Activated CD8-positive, alpha-beta memory T cell treated with anti-CD3 and anti-CD28 coated beads, Interleukin-2, amount 50 U/mL, for 1 hour (primary cell): ENCODE data around the gene PACSIN2.
"Not testable (repeated sequence)": the region's sequence is repeated elsewhere in the genome, so short reads cannot be mapped to it uniquely, and the experiment has no call there.

Experiments
- DNase-seq: peaks from one replicate; pipeline ENCODE4 v3.0.0-alpha.2; 2020; ENCODE audit errors: extremely low read depth

Gene PACSIN2

DNA sequence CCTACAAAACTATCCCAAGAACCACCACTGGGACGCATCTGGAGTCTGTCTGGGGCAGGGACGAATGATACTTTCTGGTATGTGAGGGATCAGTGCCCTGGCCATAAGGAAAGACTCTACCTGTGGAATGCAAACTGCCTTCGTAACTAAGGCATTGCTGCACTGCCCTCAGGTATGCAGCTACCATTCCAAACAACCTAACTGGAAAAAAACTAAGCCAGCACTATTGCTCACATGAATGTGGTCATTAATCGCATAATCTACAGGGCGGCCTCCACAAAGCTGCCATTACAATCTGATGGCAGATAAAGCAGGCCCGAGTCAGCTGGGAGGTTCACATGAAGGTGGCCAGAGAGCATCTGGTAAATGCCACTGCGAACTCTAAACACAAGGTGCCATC lies 3.9 kb downstream of the PACSIN2 start:
- DNase-seq = no peak

DNA sequence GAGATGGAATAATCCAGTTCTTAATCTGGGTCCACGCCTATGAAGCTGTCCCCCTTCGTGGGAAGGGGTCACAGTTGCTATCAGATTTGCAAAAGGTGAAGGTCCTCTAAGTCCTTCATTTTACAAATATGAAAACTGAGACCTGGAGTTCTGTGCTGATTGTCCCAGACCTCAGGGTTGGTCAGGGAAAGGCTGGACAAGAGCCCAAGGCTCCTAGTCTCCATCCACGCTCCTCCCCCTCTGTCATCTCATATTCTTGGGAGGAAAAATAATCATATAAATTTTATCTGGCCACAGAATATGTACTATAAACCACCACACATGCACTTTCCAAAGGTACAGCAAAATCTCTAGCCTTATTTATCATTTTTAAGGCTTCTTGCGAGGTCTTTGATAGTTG lies 5.5 kb downstream of the PACSIN2 start:
- DNase-seq = no peak

DNA sequence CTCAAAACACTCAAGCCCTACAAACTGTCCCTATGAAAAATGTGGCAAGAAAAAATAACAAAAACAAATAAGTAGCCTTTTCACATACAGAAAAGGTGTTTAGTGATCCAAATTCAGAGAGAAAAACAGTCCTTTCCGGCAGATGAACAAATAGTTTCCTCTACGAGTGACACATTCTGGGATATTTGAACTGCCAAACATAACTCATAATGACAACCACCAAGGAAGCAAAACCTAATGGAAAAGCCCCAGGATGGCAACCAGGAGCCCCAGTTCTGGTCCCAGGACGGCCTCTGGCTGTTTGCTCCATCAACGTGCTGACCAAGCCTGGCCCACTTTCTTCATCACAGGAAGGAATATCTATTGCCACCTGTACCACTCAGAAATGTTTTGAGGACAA lies 6.0 kb downstream of the PACSIN2 start:
- no peak for DNase-seq

DNA sequence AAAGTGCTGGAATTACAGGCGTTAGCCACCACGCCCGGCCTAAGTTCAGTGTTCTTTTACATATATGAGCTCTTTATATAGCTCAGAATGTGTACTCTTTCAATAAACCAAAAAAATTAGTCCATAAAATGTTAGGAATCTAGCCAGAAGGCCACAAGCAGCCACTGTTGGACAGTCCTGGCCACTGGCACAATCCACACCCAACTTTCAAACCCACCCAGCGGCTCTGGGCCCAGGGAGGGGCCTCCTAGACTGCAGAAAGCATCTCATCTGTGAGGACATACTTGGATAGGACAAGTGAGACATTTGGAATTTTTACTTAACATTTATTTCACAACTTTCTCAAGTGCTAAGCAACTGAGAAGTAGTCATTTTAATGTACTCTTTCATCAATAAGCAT lies 6.4 kb downstream of the PACSIN2 start:
- no peak for DNase-seq

DNA sequence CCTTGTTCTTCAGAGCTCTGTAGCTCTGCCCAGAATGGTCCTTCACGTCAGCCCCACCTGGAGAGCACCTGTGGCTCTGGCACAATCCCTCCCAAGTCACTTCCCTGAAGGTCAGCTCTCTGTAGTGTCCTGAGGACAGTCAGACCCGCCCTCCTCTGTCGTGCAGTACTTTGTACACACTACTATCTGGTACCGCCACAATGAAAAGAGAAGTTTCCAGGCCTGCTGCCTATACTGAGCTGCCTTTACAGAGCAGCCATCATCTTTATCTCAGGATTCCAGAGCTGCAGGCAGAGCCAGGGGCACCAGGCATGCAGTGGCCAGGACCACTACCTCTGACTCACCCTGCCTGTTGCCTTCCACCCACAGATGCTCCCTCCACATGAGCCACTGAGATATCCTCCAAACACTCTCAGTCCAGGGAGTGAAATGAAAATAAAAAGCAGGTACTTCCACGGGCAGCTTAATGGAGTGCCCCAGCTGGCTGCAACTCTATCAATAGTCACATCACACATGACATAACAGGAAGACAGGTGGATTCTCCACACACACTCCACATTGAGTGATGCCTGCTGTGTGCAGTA lies 7.3 kb downstream of the PACSIN2 start:
- DNase-seq = no peak

DNA sequence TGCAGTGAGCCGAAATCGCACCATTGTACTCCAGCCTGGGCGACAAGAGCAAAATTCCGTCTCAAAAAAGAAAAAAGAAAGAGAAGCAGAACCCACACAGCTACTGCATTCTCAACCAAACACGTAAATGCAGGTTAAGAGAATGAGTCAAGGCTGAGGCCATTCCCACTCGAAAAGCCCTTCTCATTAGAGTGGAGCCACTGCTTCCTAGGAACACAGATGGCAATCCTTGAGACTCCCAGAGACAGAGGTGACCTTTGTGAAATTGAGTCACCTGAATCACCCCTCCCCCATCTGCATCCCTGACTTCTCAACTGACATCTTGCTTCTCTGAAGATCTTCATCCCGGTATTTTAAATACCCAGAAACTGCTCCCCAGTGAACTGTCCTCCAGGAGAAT lies 8.2 kb downstream of the PACSIN2 start:
- DNase-seq = no peak

DNA sequence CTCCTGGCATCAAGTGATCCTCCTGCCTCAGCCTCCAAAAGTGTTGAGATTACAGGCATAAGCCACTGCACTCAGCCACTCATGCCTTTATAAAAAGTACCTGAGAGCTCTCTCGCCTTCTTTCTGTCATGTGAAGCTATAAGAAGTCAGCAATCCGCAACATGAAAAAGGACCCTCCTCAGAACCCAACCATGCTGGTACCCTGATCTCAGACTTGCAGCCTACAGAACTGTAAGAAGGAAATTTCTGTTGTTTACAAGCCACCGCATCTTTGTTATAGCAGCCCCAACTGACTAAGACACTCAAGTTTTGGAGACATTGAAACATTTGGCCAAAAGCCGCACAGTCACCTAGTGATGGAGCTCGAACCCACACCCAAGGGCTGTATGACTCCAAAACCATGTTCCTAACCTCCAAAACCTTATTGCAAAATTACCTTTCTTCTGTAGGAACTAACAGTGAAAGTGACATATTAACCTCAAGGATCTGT lies 8.9 kb downstream of the PACSIN2 start:
- no peak for DNase-seq

DNA sequence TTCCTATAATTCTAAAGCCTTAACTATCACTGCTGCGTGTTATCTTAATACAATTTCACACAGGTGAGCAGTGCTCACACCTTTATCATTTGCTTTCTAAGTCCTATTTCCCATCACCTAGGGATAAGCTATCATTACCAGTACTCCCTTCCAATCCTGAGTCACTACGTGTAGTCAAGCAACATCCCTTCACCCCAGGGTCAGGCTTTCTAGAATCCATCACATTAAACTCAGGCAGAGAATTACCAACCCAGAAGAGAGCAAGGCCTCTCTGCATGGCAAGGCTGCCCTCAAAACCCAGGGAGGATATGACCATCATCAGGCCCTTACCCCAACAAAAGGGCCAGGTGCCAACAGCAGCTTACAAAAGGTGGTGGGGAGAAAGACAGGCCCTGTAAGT lies 9.8 kb downstream of the PACSIN2 start:
- DNase-seq = no peak

DNA sequence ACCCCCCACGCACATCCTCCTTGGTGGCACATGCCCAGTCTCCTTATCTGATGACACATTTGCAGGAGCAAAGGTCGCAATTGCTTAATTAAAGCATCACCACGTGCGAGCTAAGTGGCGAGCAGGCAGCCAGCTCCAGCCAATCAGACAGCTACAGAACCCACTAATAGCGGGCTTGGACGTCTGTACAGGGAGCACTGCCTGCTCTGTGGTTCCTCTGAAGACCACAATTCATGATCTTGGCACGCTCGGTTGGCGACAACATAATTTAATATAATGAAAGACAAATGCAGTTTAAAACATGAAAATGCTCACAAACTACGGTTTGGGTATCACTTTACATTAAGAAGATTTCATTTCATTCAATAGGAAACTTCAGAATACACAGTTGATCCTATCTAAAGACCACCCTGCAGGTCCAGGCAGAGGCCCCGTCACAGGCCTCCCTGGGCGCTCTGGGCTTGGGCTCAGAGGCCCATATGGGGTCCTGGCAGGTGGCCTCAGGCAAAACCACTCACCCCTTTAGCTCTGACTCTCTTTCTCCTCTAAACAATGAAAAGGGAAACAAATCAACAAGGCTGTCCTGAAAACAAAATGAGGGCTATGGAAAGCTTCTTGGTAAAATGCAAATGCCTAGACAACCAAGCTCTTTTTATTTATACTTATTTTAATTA lies 10.4 kb downstream of the PACSIN2 start:
- no peak for DNase-seq

DNA sequence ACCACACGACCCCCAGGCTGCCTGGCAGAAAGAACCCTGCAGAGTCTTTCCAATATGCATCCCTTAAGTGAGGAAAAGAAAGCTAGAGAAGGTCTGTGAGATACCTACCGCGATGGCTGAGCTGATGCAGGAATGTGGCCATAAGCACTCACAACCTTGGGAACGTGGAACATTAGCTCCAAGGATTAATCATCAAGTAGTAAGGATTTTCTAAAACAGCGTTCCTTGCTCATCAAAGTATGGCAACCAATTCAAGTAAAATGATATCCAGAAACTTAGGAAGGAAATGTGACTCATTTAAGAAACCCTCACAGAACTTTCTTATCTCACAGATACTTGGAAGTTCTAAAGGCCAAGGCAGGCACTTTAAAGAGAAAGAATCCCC lies 12.8 kb downstream of the PACSIN2 start:
- no peak for DNase-seq

DNA sequence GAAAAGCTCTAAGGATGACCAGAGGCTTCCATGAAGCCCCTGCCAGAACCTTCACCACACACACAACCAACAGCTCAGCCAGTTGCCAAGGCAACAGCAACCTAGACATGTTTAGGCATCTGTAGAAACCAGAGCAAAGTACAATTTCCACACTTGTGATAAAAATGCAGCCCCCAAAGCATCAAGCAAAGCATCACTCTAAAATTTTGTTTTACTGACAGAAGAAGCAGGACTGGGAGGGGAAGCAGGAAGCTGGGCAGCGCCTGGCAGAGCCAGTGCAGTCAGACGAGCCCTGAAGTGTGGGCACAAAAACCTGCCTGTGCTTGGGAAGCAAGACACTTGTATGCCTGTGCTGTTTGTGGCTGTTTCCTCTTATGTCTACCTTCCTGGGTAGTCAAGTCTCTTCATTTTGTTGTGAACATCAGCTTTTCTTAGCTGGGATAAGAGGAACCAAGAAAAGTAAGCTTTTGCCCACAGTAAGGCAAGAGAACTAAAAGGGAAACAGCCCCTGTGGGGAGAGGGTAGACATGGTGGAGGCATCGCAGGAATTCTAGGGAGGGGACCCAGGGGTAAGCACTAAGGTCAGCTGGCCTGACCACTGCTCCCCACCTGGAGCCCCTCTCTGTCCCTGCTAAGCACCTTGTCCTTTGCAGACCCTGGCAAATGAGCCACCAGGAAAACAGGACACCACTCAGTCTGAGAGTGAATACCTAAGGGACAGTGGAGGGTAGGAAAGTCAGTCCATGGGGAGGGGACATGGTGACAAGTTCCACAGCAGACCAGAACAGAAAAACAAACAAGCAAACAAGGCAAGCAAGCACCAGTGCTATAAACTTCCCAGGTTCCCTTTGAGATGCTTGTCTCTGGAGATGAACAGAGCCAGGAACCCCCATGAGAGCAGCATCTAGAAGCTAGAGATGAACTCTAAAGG lies 13.4 kb downstream of the PACSIN2 start:
- no peak for DNase-seq

DNA sequence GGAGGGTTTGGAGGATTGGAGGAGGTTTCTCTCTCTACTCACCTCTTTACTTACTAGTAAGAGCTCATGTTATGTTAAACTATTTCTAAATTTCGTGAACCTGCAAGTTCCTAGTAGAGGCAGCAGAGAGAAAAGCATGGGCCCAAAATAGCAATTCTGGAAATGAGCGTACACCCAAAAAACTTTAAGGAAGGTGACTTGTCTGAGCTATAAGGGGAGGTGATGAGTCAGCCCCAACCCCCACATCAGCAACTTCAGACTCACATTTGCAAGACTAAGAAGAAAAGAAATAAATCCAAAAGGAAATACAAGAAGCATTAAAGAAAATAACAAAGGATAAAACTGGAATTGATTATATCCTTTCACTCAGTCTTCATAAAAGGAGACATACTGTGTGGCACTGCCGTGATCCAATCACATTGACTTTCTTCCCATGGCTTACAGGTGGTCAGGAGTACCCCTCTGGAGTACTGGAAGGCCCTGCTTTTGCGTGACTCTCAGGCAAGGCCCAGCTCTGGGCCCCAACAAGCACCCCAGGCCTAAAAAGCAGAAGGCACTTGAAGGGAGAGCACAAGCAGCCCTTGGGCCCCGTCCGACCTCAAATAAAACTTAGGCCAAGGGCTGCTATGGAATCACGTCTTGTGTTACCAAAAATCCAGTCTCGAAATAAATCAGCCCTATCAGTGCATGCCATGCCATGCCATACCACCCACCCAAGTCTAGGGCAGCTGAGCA lies 14.3 kb downstream of the PACSIN2 start:
- no peak for DNase-seq

DNA sequence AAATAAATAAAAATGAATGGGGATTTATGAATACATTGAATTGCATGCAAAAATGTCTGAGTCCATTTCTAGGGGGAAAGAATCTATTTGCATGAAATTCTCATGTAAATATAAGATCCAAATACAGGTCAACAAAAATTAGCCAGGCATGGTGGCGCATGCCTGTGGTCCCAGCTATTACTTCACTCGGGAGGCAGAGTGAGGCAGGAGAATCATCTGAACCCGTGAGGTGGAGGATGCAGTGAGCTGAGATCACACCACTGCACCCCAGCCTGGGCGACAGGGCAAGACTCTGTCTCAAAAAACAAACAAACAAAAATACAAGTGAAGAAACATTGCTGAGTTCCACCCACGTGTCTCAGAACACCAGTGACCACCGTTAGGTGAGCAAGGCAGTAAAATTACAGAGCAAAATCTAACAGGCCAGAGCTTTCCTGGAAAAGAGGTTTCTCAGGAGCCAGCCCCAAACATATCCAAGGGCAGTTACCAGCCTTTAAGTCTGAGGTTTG lies 17.3 kb downstream of the PACSIN2 start:
- DNase-seq = no peak

DNA sequence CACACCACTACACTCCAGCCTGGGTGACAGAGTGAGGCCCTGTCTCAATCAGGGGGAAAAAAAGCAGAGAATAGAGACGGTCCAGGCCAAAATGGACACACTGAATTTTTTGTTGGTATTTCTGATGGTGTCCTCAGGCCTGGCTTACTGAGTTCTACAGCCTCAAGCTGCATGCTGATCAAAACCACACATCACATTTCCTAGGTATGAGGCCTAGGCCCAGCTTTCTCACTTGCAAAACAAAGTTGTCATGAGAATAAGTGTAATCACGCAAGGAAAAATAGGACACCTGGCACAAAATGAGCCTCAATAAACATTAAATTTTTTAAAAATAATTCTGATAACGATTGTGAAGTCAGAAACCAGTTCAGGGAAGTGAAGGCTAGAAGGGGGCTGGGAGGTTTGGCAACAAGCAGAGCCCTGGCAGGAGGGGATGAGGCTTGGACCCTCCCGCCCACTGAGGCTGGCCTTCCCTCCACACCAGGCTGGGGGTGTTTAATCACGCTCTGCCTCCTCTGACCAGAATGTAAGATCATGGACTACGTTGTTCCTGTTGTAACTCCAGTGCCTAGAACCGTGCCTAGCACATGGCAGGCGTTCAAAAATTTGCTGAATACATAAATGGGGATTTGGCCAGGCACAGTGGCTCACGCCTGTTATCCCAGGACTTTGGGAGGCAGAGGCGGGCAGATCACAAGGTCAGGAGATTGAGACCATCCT lies 18.1 kb downstream of the PACSIN2 start:
- no peak for DNase-seq

DNA sequence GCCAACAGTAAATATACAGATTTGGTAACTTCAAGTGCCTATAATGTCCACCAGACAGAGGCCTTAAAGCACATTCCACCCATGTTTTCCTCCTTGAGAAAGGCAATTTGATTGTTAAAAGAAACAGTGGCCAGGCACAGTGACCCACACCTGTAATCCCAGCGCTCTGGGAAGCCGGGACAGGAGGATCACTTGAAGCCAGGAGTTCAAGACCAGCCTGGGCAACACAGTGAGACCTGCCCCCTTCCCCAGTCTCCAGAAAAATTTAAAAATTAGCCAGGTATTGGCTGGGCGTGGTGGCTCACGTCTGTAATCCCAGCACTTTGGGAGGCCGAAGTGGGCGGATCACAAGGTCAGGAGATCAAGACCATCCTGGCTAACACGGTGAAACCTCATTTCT lies 19.3 kb downstream of the PACSIN2 start:
- not testable (repeated sequence) for DNase-seq

DNA sequence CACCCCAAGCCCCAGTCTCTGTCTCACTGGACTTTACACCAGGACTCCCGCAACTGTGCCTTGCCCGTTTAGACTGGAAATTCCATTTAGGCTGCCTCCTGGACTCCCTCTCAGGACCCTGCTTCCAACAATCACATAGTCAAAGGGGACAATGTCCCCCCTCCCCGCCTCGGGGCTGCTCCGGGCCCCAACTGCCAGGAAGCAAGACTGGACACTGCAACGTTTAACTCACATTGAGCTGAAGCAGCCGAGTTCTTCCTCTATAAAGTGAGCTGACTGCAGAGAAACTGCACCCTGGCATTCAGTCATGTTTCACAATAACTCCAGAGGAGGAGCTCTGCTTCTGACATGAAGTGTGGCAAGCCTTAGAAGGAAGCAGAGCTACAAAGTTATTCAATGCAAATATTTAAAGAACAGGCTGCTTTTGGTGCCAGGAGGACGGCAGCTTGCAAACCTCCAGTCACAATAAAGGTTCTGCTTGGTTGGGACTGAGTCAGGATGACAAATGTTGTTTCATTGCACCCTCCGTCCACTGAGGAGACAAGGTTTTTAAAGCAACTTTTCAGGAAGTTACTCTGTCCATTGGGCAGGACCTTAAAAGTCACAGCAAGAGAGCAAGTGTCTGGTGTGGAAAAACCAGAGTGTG lies 19.9 kb downstream of the PACSIN2 start:
- no peak for DNase-seq

DNA sequence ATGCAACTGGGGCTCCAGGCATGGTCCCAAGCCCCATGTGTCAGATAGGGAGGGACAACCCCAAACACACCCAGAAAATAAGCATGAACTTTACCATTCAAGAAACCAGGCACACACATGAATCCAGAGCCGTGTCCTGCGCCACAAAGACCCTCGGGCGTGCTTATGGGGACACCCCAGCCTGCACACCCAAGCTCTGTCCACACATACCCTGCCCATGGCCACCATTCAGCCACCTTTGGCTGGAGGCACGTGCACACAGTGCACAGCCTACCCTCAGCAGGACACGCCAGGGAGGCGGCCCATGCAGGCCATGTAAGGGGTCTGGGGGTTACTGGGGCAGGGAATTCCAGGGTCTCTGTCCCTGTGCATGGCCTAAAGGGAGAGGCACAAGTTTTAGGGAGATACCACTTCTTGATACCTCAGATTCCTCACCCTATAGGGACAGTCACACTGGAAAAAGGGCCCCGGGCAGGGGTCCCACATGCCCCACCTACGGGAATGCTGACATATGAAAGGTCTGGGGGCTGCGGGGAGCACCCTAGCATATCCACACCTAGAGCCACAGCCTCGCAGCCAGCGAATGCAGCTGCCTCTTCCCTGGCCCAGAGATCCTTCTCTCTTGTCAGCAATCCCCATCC lies 20.6 kb downstream of the PACSIN2 start:
- no peak for DNase-seq

DNA sequence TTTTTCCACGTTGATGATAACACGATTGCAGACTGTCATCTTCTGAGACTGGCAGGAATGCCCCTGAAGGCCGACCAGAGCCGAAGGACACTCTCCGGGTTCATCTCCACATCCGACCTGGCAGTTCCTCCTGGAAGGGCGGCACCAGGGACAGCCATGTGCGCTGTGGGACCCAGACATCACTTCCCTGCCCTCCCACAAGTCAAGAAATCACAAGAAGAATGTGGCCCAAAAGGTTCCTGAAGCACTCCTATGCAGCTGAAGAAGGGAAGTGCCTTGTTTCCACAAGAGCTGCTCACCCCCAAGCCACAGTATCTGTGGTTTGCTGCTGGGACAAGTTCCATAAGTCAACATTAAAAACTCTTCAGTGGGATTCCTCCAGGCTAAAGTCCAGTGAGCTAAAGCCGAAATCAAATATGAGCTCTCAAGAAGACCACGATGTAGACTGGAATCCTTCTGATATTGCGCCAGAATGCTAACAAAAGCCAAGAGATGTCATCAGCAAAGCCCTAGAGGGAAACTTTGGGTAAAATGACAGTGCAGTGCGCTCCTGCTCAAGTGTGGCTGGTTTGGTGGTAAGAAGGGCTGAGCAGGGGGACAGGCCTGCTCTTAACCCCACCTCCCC lies 21.2 kb downstream of the PACSIN2 start:
- no peak for DNase-seq

DNA sequence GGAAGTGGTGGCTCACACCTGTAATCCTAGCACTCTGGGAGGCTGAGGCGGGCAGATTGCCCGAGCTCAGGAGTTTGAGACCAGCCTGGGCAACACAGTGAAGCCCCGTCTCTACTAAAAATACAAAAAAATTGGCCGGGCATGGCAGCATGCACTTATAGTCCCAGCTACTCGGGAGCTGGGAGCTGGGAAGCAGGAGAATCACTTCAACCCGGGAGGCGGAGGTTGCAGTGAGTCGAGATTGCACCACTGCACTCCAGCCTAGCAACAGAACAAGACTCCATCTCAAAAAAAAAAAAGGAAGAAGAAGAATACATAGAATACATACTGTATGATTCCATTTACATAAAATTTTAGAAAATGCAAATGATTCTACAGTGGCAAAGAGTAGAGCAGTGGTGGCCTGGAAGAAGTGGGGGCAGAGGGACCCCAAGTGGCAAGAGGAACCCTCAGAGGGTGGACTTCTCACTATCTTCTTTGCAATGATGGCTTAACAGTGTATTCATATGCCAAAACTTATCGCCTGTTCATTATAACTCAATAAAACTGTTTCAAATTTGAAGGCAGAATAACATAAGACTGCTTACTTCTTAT lies 22.0 kb downstream of the PACSIN2 start:
- DNase-seq = no peak
